ENCODE measurements around the gene ZNF566. TPM values are rescaled to one million over a fixed set of nuclear protein-coding genes. Genes with fewer than 3 reads are reported as not detected.

The ZNF566 gene
- polyA plus RNA-seq, 1 of the 3 experiments (the other 2 are of a cell fraction) = 1.7 TPM

DNA sequence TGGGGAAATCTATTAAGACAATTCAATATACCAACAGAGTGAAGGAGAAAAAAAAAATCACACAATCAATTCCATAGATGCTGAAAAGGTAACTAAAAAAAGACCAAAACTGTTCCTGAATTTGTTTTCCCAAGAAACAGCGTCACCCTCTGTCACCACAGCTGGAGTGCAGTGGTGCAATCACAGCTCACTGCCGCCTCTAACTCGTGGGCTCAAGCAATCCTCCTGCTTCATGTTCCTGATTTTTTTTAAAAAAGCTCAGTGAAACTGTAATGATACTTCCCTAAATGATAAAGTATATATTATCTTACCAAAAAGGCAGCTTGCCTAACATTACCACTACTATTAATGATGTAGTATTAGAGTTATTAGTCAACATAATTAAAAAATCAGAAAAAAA, 90.8 kb downstream of the ZNF566 start:
- ChIA-PET CTCF (no interaction called here), POLR2A (no interaction called here)
- no peak overlapping the region for H3K9ac ChIP-seq
- DNase-seq = no peak
- no peaks in the 10 kb centered on the region for H4K20me1 ChIP-seq (ENCODE audit: insufficient read depth)
- H2AFZ ChIP-seq (ENCODE audit: low read depth) = no peak overlapping the region
- no peak overlapping the region for H3K27ac ChIP-seq (ENCODE audit: low read depth in 2 of 2, low read length in 1 of 2)
- H3K79me2 ChIP-seq (ENCODE audit: insufficient read depth) = no peaks in the 10 kb centered on the region
- no peaks in the 10 kb centered on the region for H3F3A ChIP-seq (replicated peaks; ENCODE audit: insufficient read depth)
- TF ChIP-seq RXRA (IDR thresholded peaks at IDR 0.05; ENCODE audit: borderline replicate concordance, low read depth) (no peak), NFIC (IDR thresholded peaks at IDR 0.05; ENCODE audit: borderline replicate concordance) (no peak), TEAD4 (IDR thresholded peaks at IDR 0.05; ENCODE audit: borderline replicate concordance, insufficient read depth) (no peak), EZH2phosphoT487 (IDR thresholded peaks at IDR 0.05; ENCODE audit: borderline replicate concordance, low read depth) (no peak), ELF1 (IDR thresholded peaks at IDR 0.05) (no peak), MXI1 (IDR thresholded peaks at IDR 0.05; ENCODE audit: low read depth, low read length) (no peak), POLR2AphosphoS5 (IDR thresholded peaks at IDR 0.05; ENCODE audit: low read depth, low read length) (no peak), RFX5 (IDR thresholded peaks at IDR 0.05; ENCODE audit: low read length) (no peak), GATA2 (CRISPR knock-in tag; IDR thresholded peaks at IDR 0.05) (no peak), EP300 (IDR thresholded peaks at IDR 0.05; ENCODE audit: borderline replicate concordance in 1 of 2, low read depth in 1 of 2, low read length in 1 of 2) (no peak)
- TF ChIP-seq, protein P1, sequence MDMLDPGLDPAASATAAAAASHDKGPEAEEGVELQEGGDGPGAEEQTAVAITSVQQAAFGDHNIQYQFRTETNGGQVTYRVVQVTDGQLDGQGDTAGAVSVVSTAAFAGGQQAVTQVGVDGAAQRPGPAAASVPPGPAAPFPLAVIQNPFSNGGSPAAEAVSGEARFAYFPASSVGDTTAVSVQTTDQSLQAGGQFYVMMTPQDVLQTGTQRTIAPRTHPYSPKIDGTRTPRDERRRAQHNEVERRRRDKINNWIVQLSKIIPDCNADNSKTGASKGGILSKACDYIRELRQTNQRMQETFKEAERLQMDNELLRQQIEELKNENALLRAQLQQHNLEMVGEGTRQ (IDR thresholded peaks at IDR 0.05; ENCODE audit: borderline replicate concordance, low read depth, low read length) = no peak
- TF ChIP-seq, protein P2, sequence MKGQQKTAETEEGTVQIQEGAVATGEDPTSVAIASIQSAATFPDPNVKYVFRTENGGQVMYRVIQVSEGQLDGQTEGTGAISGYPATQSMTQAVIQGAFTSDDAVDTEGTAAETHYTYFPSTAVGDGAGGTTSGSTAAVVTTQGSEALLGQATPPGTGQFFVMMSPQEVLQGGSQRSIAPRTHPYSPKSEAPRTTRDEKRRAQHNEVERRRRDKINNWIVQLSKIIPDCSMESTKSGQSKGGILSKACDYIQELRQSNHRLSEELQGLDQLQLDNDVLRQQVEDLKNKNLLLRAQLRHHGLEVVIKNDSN (IDR thresholded peaks at IDR 0.05; ENCODE audit: borderline replicate concordance, low read depth) = no peak
- no peak overlapping the region for H3K4me2 ChIP-seq
- H3K9me3 ChIP-seq = peaks cover 22% of the 10 kb centered on the region
- H3K27me3 ChIP-seq (ENCODE audit: insufficient read depth) = no peaks in the 10 kb centered on the region
- no peaks in the 10 kb centered on the region for H3K9me2 ChIP-seq
- H3K36me3 ChIP-seq (replicated peaks in 1 of 2; ENCODE audit: control insufficient read depth in 1 of 2, insufficient read depth in 2 of 2, low read length in 1 of 2) = peaks cover 52 to 65% of the 10 kb centered on the region in 2 experiments
- 89% methylated on average over 3 of the region's 3 CpGs for WGBS (ENCODE audit: low lambda C conversion rate)
- H3K4me1 ChIP-seq (ENCODE audit: control insufficient read depth in 1 of 2, insufficient read depth in 2 of 2, low read depth in 1 of 2, low read length in 1 of 2) = no peaks in the 10 kb centered on the region
- no peak overlapping the region for H3K4me3 ChIP-seq (ENCODE audit: low read depth in 2 of 2, low read length in 1 of 2)

Other genes with a start within 250 kb of the ZNF566 start
- gene ZFP14, start 110.4 kb downstream of the ZNF566 start, polyA plus RNA-seq (2012; rRNA removed) = 1.1 and 2.5 TPM in 2 replicates
- 2.1 and 2.8 TPM in 2 replicates for gene ZFP82, start 70.9 kb downstream of the ZNF566 start, polyA plus RNA-seq (2012; rRNA removed)
- gene ZNF260, start 38.7 kb upstream of the ZNF566 start, polyA plus RNA-seq (2012; rRNA removed) = 2.6 and 4.7 TPM in 2 replicates
- gene ZNF529, start 83.7 kb upstream of the ZNF566 start, polyA plus RNA-seq (2012; rRNA removed) = 5.6 and 8.6 TPM in 2 replicates
- gene ZNF382, start 115.8 kb upstream of the ZNF566 start, polyA plus RNA-seq (2012; rRNA removed) = 2.3 and 3.5 TPM in 2 replicates
- 2.8 and 5.1 TPM in 2 replicates for gene ZNF461, start 177.3 kb upstream of the ZNF566 start, polyA plus RNA-seq (2012; rRNA removed)
- gene ZNF567, start 198.1 kb upstream of the ZNF566 start, polyA plus RNA-seq (2012; rRNA removed) = 4.1 and 4.5 TPM in 2 replicates